Neural crest cell (in vitro differentiated cells): Measurements from ENCODE around the gene GRHL1. TPM values are rescaled to one million over a fixed set of nuclear protein-coding genes. Genes with fewer than 3 reads are reported as not detected.

Experiments used
- DNase-seq: peaks from one replicate; pipeline ENCODE4 v3.0.0; 2021; ENCODE audit warnings: low read depth, mixed read lengths, low spot score
- H3K27ac Mint-ChIP-seq: one replicate; pipeline ENCODE4 v1.8.0; 2021; ENCODE audit warnings: mild to moderate bottlenecking, mixed read lengths; ENCODE audit not compliant: unreplicated experiment
- H3K27me3 Mint-ChIP-seq: 2 replicates; pipeline ENCODE4 v1.8.0; 2021; ENCODE audit warnings: low read depth, mild to moderate bottlenecking, mixed read lengths
- H3K36me3 Mint-ChIP-seq: 2 replicates; pipeline ENCODE4 v1.8.0; 2021; ENCODE audit warnings: low read depth, mild to moderate bottlenecking, mixed read lengths
- H3K4me1 Mint-ChIP-seq: 2 replicates; pipeline ENCODE4 v1.8.0; 2021; ENCODE audit warnings: mixed read lengths
- H3K4me3 Mint-ChIP-seq: one replicate; pipeline ENCODE4 v1.8.0; 2021; ENCODE audit warnings: mild to moderate bottlenecking, mixed read lengths
- H3K9me3 Mint-ChIP-seq: 2 replicates; pipeline ENCODE4 v1.8.0; 2021; ENCODE audit warnings: mixed read lengths
- total RNA-seq: library from RNA; stranded (reverse); gene quantifications from 2 replicates; pipeline ENCODE4 v1.2.1, GENCODE V29; 2021
- TF ChIP-seq, protein P1 (sequence below): fragments of 200-600 bp; sonication (generic); conservative IDR thresholded peaks from 2 replicates; pipeline ENCODE4 v1.5.0; 2021; ENCODE audit warnings: antibody characterized with exemption, mild to moderate bottlenecking

The GRHL1 gene
- total RNA-seq, 1 donor from 2014 or later: 3.4 TPM

DNA sequence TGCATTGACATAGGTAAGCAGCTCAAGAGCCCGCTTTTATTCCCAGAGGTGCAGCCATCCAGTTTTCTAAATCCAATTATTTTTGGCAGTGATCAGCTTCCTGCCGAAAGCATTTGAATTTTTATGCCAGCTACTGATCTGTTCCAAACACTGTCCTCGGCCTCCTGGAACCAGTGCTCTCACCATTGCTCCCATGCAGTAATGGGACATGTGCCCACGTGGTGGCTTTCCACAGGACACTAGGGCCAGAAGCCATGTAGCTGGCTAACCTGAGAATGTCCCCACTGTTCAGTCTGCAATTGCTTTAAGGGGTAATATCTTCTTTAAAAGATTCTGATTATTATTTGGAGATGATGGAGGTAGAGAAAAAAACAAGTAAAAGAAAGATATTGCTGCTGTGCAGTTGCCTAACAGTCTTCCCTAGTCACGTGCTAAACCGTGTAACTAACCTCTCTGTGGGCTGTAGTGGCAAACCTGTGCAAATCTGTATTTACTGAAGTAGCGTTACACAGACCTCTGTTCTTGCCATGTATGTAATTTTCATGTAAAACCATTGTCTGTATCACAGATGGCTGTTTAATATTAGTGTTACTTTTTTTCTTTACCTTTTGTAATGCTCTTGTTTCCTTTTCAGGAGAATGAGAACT lies 13.0 kb downstream of the GRHL1 start:
- no peaks in the 10 kb centered on the region for H3K36me3 Mint-ChIP-seq
- TF ChIP-seq, protein P1, sequence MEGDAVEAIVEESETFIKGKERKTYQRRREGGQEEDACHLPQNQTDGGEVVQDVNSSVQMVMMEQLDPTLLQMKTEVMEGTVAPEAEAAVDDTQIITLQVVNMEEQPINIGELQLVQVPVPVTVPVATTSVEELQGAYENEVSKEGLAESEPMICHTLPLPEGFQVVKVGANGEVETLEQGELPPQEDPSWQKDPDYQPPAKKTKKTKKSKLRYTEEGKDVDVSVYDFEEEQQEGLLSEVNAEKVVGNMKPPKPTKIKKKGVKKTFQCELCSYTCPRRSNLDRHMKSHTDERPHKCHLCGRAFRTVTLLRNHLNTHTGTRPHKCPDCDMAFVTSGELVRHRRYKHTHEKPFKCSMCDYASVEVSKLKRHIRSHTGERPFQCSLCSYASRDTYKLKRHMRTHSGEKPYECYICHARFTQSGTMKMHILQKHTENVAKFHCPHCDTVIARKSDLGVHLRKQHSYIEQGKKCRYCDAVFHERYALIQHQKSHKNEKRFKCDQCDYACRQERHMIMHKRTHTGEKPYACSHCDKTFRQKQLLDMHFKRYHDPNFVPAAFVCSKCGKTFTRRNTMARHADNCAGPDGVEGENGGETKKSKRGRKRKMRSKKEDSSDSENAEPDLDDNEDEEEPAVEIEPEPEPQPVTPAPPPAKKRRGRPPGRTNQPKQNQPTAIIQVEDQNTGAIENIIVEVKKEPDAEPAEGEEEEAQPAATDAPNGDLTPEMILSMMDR: no peak
- H3K27ac Mint-ChIP-seq: no peak overlapping the region
- H3K4me1 Mint-ChIP-seq: peaks cover 23% of the 10 kb centered on the region
- no peaks in the 10 kb centered on the region for H3K27me3 Mint-ChIP-seq
- no peak for DNase-seq
- no peaks in the 10 kb centered on the region for H3K9me3 Mint-ChIP-seq
- H3K4me3 Mint-ChIP-seq: no peak overlapping the region

DNA sequence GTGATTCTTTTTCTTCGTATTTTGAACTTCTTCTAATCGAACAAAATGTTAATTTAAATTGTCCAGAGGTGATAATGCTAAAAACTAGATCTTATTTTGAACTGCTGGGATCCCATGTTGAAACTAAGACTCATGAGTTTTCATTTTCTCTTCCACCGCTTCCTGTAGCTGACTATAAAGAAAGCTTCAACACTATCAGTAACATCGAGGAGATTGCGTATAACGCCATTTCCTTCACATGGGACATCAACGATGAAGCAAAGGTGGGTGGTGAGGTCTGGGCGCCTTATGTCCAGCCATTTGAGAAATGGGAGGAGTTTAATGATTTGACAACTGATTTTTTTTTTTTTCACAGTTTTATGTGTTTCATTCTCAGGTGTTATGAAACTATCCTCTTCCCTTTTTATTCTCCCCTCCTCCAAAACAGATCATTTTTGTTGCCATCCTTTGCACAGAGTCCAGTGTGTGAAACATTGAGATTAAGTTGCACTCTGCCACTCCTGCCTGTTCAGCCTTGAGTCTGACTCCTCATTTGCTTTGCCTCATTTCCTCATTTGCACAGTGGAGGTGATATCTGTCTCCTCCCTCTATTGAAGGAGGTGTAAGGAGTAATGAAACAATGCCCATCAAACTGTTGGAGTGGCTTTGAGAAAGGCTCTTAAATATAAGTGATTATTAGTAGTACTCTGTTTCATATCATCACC lies 13.8 kb downstream of the GRHL1 start:
- Mint-ChIP-seq H3K4me1 (peaks cover 23% of the 10 kb centered on the region), H3K4me3 (no peak overlapping the region), H3K27ac (no peak overlapping the region)

DNA sequence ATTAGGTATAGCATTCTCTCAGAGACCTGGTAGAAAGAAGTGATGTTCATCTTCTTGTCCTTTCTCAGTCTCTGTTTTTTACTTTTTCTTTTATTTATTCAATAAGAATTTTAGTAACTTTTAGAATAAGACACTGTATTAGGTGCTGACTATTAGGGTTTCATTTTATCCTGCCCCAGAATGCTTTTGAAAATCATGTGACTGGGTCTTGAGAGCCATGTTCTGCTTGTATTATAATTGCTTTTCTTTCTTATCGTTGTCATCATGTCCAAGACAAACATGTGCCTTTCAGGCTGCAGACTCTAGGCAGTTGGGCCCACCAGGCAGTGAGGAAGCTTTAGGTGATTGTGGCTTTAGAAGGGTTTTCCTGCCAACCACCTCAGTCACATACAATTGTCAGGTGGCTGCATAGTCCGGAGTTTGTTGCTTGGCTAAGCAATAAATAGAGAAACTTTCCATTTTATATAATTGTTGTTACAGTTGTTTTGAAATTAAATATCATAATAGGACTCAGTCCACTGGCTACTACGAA lies 15.1 kb downstream of the GRHL1 start:
- no peaks in the 10 kb centered on the region for H3K9me3 Mint-ChIP-seq
- DNase-seq: no peak

More for the DNA sequence above, 13.8 kb downstream of the GRHL1 start:
- H3K9me3 Mint-ChIP-seq: no peaks in the 10 kb centered on the region
- no peaks in the 10 kb centered on the region for H3K27me3 Mint-ChIP-seq
- no peak for DNase-seq
- TF ChIP-seq, protein P1: no peak
- no peaks in the 10 kb centered on the region for H3K36me3 Mint-ChIP-seq

DNA sequence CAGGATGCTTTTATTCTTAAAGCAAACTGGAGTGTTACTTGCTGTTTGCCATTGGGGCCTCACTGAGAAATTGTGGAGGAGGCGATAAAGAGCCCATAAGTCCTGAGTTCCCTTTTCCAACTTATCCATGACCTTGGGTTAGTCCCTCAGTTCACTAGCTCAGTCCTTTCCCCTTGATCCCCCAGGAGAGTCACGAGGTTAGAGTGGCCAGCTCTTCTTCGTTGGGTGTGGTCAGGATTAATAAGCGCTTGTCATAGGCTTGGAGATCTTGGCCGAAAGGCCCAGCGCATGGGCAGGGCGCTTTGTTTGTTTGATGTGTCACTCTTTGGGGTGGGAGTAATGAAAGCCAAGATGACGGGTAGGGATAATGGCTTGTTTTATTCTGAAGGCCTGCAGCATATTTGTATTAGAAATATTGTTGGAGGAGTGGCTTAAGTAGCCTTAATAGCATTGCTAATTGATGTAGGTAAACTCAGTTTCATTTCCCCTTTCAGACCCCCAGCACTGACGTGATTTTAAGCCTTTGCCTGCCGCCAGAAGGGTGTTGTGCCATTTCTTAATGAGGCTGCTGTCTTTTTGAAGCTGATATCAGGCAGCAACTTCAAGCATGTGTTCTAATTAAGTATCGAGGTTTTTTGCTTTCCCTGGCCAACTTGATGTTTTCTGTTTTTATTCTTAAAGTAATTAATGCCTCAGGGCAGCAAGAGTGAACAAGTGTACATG lies 15.7 kb downstream of the GRHL1 start:
- H3K36me3 Mint-ChIP-seq: no peaks in the 10 kb centered on the region
- no peaks in the 10 kb centered on the region for H3K9me3 Mint-ChIP-seq
- no peak overlapping the region for H3K27ac Mint-ChIP-seq
- DNase-seq: no peak
- H3K4me1 Mint-ChIP-seq: peaks cover 18% of the 10 kb centered on the region
- TF ChIP-seq, protein P1: no peak
- H3K4me3 Mint-ChIP-seq: no peak overlapping the region
- no peaks in the 10 kb centered on the region for H3K27me3 Mint-ChIP-seq

More for the DNA sequence above, 15.1 kb downstream of the GRHL1 start:
- H3K36me3 Mint-ChIP-seq: no peaks in the 10 kb centered on the region
- H3K27ac Mint-ChIP-seq: no peak overlapping the region
- TF ChIP-seq, protein P1: no peak
- no peak overlapping the region for H3K4me3 Mint-ChIP-seq
- peaks cover 18% of the 10 kb centered on the region for H3K4me1 Mint-ChIP-seq
- H3K27me3 Mint-ChIP-seq: no peaks in the 10 kb centered on the region

DNA sequence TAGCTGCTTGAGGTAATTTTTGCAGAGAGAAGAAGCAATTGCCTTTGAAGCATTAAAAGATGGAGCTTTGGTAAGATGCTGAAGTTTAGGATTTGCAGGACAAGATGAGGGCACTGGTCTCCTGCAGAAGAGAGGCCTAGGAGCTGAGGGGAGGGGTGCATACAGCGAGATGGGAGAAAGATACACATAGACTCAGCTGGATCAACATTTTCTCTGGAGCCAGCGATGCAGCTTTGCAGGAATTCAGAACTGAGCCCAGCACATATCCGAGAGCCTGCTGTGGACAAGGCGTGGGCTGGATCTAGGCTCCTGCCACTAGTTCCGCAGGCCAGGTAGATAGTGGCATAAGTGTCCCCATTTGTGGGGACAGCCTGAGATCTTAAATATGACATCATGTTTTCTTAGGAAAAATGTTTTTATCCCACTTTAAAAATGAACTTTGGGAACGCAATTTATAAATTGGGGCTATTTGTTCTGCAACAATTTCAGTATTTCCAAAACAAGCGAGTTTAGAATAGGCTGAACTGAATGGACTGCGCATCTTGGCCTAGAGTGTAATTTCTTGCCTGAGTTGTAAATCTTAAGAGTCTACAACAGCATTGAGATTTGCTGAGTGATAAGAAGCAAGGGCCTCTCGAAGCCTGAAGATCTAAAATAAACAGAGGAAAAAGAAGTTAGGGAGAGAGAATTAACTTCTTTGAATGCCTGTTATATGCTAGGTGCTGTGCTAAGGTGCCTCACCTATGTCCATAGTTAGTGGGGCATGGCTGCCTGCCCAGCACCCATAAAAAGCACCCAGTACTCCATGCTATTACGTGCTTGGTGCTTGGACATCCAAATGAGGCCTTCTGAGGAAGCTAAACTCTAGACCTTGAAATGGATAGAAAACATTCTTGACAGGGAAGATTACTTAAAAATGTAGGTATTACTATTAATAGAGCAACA lies 17.3 kb downstream of the GRHL1 start:
- Mint-ChIP-seq H3K27me3 (no peaks in the 10 kb centered on the region), H3K4me1 (peaks cover 28% of the 10 kb centered on the region), H3K27ac (no peak overlapping the region), H3K4me3 (no peak overlapping the region), H3K9me3 (no peaks in the 10 kb centered on the region), H3K36me3 (no peaks in the 10 kb centered on the region)
- TF ChIP-seq, protein P1: no peak
- DNase-seq: no peak
